GM20000 (cell line): ENCODE data around the gene HIVEP2.

Source experiments
- DNase-seq: peaks from one replicate; pipeline ENCODE4 v3.0.0; 2012; ENCODE audit warnings: low spot score
- CTCF ChIP-seq: IDR thresholded peaks from 2 replicates; pipeline ENCODE4 v1.5.1; 2012; ENCODE audit warnings: mild to moderate bottlenecking, control low read depth; ENCODE audit errors: extremely low read depth, missing control alignments

The HIVEP2 gene

GRCh38 chr6:142887517-142887916, 57.5 kb downstream of the HIVEP2 start:
- no peak for TF ChIP-seq CTCF
- DNase-seq: no peak

- peak; percentile 1 for TF ChIP-seq CTCF
- DNase-seq: no peak
Measured at GRCh38 chr6:142886431-142887170, 58.4 kb downstream of the HIVEP2 start.

- no peak for TF ChIP-seq CTCF
- peak; percentile 41 for DNase-seq
Measured at GRCh38 chr6:142885182-142885867, 59.7 kb downstream of the HIVEP2 start.

GRCh38 chr6:142884214-142885035, 60.6 kb downstream of the HIVEP2 start:
- TF ChIP-seq CTCF: no peak
- no peak for DNase-seq

GRCh38 chr6:142883011-142883410, 62.0 kb downstream of the HIVEP2 start:
- no peak for DNase-seq
- no peak for TF ChIP-seq CTCF

GRCh38 chr6:142881761-142882160, 63.2 kb downstream of the HIVEP2 start:
- TF ChIP-seq CTCF: no peak
- DNase-seq: no peak

GRCh38 chr6:142881290-142881689, 63.7 kb downstream of the HIVEP2 start:
- no peak for TF ChIP-seq CTCF

More at GRCh38 chr6:142881290-142881689, 63.7 kb downstream of the HIVEP2 start:
- no peak for DNase-seq
